GM19452 (cell line): Measurements from ENCODE around the gene NOS1AP.
"Not testable (repeated sequence)": the region's sequence is repeated elsewhere in the genome, so short reads cannot be mapped to it uniquely, and the experiment has no call there.

Experiments used
- ATAC-seq: cut with Tn5 transposase; IDR thresholded peaks from one replicate; pipeline ENCODE4 v1.9.1; 2021; ENCODE audit not compliant: unreplicated experiment

Gene NOS1AP

DNA sequence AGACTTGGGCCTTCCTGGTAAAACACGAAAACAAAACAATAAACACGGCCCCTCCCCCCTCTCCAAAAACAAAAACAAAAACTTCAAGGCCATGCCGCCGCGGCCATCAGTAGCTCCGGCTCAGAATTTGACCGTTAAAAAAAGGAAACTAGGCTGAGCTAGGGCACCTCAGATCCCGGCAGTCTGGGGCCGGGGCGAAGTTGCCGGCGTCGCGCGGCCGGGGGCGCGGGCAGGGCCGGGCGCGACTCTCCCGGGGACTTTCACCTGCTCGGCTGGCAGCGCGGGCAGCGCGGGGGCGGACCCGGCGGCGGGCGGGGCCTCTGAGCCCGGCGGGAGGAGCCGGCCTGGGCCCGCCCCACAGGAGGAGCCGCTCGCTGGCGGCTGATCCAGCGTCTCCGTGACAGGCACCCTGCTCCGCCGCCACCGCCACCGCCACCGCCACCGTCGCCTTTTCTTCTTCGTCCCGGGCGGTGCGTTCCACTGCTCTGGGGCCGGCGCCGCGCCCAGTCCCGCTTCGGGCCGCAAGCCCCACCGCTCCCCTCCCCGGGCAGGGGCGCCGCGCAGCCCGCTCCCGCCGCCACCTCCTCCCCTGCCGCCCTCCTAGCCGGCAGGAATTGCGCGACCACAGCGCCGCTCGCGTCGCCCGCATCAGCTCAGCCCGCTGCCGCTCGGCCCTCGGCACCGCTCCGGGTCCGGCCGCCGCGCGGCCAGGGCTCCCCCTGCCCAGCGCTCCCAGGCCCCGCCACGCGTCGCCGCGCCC, at the start of gene NOS1AP:
Gene NOS1AP (plus strand): TSS at position 358 of the 760 bp plus-strand sequence. CDS start 487 bp downstream, outside the sequence.
- ATAC-seq = peak; percentile 98

DNA sequence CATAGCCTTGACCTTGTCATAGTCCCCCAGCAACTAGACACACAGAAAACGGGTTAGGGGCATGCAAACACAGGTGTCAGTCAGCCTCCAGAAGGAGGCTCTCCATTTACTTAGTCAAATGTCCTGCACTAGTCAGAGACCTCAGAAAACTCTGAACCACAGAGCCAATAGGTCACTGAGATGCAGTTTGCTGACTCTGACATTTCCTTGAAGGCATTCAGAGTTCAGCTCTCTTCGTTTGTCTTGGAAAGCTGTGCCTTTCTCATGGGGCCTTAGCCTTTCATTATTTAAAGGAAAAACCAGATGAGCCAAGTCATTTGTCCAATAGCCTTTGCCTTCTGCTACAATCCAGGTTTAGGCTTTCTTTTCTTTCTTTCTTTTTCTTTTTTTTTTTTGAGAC, 49.3 kb upstream of the NOS1AP start:
- no peak for ATAC-seq

DNA sequence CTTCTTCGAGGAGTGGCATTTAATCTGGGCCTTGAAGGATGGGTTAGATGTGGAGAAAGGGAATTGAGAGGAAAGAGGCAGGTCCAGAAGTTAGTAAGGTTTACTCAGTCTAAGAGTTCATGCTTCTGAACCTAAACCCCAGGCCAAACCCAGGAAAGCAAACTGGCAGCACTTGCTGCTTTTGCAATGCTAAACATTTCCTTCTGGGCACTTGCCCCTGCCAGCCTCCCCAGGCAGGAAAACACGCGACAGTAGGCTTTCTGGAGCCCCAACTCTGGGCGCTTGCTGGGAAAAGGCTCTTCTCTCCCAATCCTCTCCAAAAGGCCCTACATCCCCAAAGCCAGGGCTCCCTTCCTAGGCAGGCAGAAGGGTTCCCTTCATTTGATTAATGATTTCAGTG, 48.4 kb upstream of the NOS1AP start:
- ATAC-seq = no peak

DNA sequence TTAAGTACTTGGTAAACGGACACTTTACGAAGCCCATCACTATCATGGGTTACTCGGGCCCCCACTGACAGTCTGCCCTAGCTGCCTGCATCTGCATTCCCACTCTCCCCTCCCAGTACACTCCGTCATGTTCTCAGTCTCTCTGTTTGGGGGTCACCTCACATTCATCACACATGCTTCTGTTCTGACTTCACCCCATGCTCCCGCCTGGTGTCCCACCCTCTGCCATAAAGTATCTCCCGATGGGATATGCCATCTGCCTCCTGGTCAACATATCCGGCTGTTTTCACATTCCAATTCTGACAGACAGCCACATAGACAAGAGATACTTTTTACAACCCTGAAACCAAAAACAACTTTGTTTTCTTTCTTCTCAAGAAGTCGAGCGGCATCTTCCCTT, 46.9 kb upstream of the NOS1AP start:
- ATAC-seq = no peak

DNA sequence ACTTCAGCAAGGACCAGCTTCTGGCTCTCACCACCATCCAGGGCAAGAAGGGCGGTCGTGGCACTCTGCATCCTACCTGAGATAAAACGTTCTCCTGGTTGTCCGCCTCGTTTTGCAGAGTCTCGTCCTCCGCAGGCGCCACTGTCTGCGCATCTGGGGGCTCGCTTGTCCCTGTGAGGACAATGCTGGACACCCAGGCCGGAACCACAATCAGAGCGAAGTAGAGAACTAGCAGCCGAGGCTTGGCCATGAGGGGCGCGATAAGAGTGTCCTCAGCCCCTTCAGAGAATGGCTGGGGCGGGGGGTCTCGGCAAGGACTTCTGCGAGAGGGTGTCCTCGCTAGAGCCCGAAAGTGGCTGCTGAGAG, 46.3 kb upstream of the NOS1AP start:
- ATAC-seq = no peak

DNA sequence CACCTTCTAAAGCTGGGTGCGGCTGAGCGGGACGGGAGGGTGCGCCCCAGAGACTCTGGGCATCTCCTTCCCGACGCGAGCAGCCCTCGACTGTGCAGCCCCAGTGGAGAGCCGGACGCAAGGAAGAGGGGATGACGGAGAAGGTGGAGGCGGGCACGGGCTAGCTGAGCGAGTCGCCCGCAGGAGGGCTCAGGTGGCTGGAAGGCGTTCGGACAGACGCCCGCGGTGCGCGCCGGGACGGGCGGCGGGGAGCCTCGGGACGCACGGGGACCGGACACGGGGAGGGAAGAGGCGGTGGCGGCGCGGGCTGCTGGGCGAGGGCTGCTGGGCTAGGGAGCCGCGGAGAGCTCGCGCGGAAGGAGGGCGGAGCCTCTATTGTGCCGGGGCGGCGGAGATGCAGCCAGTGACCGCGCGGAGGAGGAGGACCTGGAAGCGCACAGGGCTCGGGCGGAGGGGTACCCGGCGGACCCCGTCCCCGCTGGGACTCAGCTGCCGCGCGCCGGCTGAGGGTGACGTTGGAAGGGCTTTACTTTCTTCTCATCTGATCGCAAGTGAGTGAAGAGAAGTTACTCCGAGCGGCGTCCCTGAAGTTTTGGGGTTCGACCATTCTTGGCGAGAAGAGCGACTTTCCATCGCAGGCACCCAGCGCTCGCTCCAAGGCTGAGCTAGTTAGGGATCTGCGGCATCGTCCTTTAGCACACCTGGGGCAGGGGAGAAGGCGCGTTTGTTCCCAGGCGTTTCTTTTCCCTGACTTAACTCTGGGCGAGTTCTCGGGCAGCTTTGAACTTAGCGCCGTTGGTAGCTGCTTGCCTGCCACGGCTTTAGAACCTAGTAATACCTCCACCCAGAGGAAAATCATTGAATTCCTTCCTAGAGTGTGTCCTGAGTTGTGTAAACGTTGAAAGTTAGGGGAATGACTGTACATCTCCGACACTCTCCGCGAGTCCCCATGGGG, 45.7 kb upstream of the NOS1AP start, which contains the start of gene OLFML2B:
Gene OLFML2B (minus strand): TSS at position 323 of the 955 bp plus-strand sequence. CDS start 439 bp downstream, outside the sequence.
- ATAC-seq = no peak

DNA sequence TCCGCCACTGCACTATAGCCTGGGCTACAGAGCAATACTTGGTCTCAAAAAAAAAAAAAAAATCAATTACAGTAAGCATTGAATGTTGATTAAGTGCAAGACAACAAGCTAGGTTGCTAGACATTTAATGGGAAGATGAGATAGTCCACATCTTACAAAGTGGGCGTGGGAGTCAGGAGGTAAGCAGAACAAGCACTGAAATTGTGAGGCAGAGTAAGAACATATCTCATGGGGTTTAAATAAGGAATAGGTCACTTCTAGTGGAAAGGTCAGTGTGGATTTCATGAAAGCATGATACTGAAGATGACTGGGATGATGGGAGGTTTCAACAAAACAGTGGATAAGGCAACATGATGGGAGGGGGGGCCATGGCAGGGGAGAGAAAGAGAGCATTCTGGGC, 44.0 kb upstream of the NOS1AP start:
- ATAC-seq = no peak

DNA sequence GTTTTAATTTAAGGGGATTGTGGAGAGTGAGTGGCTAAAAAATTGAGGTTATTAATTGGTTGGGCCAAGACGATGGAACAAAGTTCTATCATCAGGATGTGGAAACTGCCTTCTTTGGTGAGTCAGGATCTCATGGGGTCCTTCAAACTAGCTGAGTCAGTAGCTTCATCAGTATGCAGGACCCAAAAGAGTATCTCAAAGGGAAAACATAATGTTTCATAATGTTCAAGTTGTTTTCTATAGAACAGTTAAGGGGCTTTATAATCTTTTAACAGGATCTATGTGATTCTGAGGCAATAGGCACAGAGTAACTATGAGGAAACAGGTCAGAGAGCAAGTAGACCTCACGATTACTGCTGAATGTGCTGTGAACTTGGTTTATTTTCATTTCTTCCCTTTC, 42.6 kb upstream of the NOS1AP start:
- no peak for ATAC-seq

DNA sequence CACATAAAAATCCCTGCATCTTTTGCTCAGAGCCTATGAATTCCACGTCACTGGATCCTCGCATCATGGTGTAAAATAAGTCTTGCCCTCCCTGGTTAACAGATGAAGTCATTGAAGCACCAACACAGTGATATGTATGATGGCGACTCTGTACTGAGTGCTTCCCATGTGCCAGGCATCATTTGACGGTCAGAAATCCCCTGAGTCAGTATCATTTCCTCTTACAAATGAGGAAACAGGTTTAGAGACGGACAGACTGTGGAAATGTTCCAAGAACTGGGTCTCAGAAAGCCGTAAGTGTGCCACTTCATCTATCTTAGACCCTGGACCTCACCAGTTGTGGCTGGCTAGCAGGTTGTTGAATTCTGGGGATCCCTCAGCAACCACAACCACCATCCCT, 40.8 kb upstream of the NOS1AP start:
- ATAC-seq = peak; percentile 72

DNA sequence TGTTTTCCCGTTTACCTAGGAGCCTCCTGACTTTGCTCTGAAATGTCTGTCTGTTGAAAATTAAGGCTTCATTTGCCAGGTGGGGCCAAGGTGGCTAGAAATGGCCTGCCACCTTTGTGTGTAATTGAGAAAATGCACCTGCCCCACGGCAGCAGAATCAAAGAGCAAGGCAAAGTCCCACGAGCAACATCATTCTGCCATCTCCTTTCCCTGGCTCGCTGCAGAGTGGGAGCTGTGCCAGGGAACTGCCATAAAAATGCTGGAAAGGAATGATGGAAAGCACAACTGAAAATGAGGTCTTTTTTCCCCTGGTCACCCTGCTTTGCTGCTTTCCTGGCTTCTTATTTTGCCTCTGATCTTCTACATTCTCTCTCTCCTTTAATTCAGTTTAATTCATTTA, 40.3 kb upstream of the NOS1AP start:
- ATAC-seq = no peak

DNA sequence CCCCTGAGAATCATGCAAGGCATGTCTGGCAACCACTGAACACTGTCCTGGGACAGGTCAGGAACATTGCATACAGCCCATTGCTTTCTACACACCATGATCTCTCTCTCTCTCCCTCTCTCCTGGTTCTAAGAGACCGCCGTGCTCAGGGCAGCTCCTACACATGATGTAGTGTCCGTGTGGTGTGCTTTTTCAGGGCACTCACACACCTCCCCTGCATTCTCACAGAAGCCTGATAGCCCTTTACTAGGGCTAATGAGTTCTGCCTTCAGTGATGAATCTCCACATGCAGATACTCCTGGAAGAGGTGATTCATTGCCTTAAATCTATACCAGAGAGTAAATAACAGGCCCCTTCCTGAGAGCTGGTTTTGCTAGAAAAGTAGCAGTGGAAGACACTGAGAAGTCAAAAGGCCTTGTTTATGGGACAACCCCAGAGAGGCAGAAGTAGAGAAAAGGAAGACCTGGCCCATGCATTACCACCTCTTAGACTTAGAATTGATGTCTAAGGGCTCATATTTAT, 38.7 kb upstream of the NOS1AP start:
- no peak for ATAC-seq

DNA sequence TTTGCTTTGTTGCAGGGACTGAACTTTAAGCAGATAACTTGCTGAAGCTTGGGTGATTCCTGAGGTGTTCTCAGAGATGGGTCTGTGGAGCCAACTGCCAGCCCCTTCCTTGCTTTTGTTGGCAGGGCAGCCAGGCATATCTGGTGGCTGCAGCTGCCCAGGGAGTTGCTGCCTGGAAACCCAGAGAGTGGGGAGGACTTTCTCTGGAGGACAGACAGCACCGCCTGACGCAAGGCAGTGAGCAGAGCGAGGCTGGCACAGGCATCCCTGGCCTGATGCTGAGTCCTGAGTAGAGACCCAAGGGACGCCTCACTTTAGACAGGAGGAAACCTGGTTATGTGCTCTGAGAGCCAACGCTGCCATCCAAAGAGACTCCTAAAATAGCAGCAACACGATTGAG, 36.1 kb upstream of the NOS1AP start:
- ATAC-seq = no peak

DNA sequence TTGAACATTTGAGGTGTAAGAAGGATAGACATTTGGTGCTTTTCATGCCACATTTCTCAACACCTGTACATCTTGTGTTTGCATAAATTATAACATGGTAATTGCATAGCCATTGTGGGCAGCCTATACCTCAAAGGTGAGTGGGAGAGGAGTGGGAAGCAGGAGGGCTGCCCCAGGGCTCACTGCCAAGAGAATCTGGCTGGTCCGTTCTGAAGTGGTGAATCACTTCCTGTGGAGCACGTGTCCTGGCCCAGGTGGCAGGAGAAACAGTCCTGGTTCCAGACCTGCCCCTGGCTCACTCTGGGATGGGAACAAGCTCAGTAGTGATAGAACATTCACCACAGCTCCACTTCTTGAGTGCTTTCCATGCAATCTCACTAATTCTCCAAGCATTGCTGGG, 34.2 kb upstream of the NOS1AP start:
- no peak for ATAC-seq

DNA sequence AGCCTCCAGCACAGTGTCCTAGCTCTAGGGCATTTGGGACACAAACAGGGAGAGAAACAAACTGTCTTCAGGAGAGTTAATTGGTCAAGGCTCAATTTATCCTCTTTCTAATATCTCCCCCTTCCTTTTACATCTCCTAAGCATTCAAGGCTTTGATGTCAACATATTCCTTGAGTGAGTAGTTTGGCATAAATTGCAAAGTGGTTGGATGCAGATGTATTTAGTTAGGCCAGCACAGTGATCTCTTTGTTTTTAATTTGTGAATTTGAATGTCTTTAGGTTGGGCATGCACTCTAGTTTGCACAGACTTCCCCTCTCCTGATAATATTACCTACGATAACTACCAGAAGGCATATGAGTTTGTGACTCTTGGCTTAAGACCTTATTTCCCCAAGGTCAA, 33.3 kb upstream of the NOS1AP start:
- no peak for ATAC-seq

DNA sequence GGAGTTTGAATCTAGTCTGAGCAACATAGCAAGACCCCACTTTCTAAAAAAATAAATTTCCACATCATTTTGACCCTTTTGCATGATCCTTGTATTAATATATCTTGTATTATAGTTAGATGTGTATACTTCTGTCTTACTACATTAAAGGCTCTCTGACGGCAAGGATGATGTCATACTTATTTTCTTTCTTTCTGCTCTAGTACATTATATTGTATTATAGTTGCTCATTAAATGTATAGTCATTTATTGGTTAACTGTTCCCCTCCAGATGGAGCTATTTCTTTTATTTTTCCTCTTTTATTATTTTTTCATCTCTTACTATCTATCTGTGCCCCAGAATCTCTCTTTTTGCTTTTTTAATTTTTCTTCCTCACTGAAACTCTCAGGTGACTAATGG, 30.9 kb upstream of the NOS1AP start:
- ATAC-seq = no peak

DNA sequence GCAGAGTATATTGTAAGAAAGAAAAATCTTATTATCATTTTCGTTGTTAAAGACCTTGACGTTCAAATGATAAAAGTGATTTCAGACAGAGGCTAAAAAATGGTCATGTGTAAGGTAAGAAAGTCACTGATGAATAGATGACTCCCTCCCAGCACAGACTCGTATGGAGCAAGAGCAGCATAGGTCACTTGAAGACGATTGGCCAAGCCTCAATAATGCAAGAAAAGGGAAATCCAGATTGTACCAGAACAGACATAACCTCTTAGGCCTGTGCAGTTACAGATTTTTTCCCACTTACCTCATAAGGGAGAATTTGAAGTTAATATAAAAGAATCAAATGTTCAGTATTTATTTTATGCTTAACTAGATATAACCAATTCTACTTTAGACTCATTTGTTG, 29.5 kb upstream of the NOS1AP start:
- no peak for ATAC-seq

DNA sequence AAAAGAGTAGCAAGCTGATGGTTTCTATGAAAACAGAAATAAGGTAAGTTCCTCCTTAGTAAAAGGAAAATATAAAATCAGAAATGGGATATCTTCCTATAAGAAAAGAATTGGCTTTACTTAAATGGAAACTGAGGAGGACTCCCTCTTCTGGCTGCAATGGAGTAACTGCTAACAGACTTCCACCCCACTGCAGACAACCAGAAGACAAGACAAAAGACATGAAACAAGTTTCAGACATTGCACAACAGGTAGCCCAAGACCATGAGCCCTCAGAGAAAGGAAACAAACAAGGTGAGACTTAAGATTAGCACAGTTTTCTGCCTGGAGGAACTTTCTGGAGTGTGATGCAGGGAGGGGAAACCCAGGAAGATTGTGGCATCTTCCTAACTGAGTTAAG, 28.8 kb upstream of the NOS1AP start:
- no peak for ATAC-seq

DNA sequence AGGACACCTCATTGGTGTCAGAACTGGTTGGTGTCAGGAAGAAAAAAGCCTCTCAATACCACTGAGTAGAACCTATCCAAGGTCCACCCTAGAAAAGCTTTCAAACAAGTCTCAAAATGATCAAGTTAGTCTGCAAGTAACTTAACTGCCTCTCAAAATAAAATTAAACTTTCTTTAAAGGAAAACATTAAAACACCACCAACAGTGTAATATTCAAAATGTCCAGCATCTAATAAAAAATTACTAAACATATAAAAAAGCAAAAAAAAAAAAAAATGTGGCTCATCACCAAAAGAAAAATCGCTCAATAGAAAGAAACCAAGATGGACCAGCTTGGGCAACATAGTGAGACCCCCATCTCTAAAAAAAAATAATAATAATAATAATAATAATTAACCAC, 27.1 kb upstream of the NOS1AP start:
- ATAC-seq = no peak

DNA sequence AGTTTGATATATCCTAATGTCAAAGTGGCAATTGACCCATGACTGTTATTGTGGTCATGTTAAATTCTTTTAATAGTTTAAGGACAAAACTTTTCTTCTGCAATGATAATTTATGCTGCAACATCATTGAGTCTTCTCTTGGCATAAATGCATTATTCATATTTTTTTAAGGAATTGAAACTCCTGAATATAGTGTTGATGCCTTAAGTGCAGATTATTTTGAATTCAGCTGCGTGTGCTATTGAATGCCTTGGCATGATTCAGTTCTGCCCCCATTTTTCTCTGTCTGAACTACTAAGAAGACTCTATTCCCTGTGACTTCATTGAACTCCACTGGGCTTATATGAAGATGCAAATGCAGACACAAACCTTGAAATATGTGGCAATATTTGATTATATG, 22.6 kb upstream of the NOS1AP start:
- ATAC-seq = no peak

DNA sequence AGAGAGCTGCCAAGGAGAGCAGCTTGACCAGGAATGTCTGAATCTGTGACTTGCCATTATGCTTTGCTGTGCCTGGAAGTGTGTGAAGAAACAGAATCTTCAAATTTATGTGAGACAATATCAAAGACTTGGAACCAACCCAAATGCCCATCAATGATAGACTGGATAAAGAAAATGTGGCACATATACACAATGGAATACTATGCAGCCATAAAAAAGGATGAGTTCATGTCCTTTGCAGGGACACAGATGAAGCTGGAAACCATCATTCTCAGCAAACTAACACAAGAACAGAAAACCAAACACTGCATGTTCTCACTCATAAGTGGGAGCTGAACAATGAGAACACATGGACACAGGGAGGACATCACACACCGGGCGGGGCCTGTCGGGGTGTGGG, 15.5 kb upstream of the NOS1AP start:
- not testable (repeated sequence) for ATAC-seq

DNA sequence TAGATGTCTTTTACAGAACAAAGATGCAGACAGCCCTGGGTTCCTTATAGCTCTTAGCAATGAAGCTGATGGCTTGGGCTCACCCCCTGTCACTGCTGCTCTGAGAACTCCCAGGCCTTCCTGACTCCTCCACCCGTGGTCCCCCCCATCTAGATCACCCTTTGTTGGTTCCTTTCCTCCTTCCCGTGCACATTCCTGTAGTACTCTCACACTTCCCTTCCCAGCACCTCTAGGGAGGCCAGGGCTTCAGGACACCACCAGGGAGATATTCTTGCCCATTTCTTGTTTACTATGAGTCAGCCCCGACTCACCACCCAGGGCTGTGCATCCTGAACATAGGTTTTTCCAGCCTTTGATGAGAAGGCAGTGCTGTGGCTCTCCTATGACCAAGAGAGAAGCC, 14.4 kb upstream of the NOS1AP start:
- no peak for ATAC-seq

DNA sequence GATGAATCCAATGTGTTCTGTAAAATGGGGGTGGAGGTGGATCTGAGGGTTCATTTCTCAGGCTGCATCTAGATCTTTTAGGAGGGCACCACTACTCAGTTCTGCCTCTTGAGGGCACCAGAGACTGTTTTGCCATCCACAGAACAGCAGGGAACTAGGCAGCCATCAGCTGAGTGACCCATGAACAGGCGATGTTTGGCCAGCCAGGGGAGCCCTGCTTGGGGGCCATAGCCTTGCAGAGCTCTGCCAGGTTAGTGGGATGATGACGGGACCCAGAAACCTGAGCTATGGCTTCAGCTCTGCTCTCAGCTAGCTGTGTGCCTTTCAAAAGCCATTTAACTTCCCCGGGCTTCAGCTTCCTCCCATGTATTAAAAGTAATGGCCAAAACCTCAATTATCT, 13.4 kb upstream of the NOS1AP start:
- ATAC-seq = no peak
